ENCODE results near the gene TMF1.

The TMF1 gene

DNA sequence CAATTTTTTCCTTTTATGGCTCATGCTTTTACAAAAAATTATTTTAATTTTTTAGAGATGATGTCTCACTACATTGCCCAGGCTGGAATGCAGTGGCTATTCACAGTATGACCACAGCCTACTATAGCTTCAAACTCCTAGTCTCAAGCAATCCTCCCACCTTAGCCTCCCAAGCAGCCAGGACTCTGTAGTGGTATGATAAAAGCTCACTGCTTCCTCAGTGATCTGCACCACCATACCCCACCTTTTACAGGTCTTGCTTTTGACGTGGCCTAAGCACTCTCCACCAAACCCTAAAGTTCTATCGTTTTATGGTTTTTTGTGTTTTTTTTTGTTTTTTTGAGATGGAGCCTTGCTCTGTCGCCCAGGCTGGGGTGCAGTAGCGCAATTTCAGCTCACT, 14.0 kb upstream of the TMF1 start:
- Histone ChIP-seq H3K27ac (no peak overlapping the region), H3K4me3 (ENCODE audit: low read depth, low read length) (no peak overlapping the region), H3K36me3 (replicated peaks) (peaks cover 15% of the 10 kb centered on the region), H3K27me3 (replicated peaks) (no peaks in the 10 kb centered on the region)
- TF ChIP-seq, protein P1, sequence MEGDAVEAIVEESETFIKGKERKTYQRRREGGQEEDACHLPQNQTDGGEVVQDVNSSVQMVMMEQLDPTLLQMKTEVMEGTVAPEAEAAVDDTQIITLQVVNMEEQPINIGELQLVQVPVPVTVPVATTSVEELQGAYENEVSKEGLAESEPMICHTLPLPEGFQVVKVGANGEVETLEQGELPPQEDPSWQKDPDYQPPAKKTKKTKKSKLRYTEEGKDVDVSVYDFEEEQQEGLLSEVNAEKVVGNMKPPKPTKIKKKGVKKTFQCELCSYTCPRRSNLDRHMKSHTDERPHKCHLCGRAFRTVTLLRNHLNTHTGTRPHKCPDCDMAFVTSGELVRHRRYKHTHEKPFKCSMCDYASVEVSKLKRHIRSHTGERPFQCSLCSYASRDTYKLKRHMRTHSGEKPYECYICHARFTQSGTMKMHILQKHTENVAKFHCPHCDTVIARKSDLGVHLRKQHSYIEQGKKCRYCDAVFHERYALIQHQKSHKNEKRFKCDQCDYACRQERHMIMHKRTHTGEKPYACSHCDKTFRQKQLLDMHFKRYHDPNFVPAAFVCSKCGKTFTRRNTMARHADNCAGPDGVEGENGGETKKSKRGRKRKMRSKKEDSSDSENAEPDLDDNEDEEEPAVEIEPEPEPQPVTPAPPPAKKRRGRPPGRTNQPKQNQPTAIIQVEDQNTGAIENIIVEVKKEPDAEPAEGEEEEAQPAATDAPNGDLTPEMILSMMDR (IDR thresholded peaks at IDR 0.05; ENCODE audit: low read depth, low read length, missing control alignments), result no peak
- no peak for DNase-seq
- in situ Hi-C loops (cut with HindIII; ENCODE audit: low pct_ligation_motif_present, low sequenced_read_pairs), result no loop called here

DNA sequence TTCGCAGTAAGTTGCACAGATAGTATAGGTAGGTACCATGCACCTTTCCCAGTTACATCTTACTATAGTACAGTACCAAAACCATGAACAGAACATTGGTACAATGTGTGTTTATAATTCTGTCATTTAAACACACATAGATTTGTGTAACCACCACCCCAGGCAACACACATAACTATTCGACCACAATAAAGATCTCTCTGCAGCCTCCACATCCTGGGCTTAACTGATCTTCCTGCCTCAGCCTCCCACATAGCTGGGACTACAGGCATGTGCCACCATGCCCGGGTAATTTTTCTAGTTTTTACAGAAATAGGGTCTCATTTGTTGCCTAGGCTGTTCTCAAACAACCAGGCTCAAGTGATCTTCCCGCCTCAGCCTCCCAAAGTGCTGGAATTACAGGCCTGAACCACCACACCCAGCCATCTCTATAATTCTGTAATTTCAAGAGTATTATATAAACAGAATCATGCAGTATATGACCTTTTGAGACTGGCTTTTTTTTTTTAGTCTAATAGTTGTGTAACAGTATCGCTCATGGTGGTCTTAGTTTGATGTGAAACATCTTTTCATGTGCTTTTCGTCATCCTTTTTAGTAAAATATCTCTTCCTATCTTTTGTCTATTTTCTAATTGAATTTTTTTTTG, 13.3 kb upstream of the TMF1 start:
- in situ Hi-C loops (cut with HindIII; ENCODE audit: low pct_ligation_motif_present, low sequenced_read_pairs), result no loop called here
- Histone ChIP-seq H3K36me3 (replicated peaks) (peaks cover 16% of the 10 kb centered on the region), H3K4me3 (ENCODE audit: low read depth, low read length) (no peak overlapping the region), H3K27ac (no peak overlapping the region), H3K27me3 (replicated peaks) (no peaks in the 10 kb centered on the region)
- DNase-seq, result no peak
- TF ChIP-seq, protein P1 (IDR thresholded peaks at IDR 0.05; ENCODE audit: low read depth, low read length, missing control alignments), result no peak

DNA sequence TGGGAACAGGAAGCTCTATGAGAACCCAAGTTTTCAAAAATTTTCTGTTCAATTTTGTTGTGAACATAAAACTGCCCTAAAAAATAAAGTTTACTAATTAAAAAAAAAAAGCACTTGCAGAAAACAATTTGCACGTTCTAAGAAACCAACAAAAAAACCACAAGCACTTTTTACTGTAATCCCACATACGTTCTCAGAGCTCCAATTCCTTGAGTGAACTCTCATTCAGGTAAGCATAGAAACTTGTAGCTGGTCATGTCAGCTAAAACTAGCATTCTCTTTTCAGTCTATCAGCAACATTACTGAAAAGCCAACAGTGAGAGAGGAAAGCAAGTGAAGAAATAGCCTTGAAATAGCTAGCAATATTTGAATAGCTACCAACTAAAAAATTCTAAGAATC, 11.5 kb upstream of the TMF1 start:
- TF ChIP-seq, protein P1 (IDR thresholded peaks at IDR 0.05; ENCODE audit: low read depth, low read length, missing control alignments), result no peak
- in situ Hi-C loops (cut with HindIII; ENCODE audit: low pct_ligation_motif_present, low sequenced_read_pairs), result no loop called here
- no peak overlapping the region for H3K4me3 ChIP-seq (ENCODE audit: low read depth, low read length)
- no peaks in the 10 kb centered on the region for H3K27me3 ChIP-seq (replicated peaks)
- peaks cover 30% of the 10 kb centered on the region for H3K36me3 ChIP-seq (replicated peaks)
- no peak for DNase-seq
- no peak overlapping the region for H3K27ac ChIP-seq

DNA sequence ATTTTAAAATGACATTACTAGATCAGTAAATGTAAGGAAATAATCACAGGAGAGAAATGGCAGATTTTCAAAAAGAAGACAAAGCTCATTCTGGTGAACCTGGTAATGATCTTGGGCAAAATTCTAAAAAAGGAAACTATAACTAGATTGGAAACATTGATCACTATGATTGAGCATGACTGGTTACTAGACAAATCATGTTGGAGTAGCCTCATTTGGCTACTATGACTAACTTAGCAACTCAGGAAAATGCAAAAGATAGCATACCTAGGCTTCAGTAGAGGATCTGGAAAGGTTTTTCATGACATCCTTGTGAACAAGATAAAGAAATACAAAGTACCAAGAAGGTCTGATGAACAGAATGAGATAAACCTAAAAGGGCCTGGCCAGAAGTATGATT, 7.6 kb upstream of the TMF1 start:
- no peaks in the 10 kb centered on the region for H3K27me3 ChIP-seq (replicated peaks)
- H3K4me3 ChIP-seq (ENCODE audit: low read depth, low read length), result no peak overlapping the region
- in situ Hi-C loops (cut with HindIII; ENCODE audit: low pct_ligation_motif_present, low sequenced_read_pairs), result no loop called here
- no peak overlapping the region for H3K27ac ChIP-seq
- H3K36me3 ChIP-seq (replicated peaks), result peaks cover 39% of the 10 kb centered on the region
- no peak for DNase-seq
- TF ChIP-seq, protein P1 (IDR thresholded peaks at IDR 0.05; ENCODE audit: low read depth, low read length, missing control alignments), result no peak

DNA sequence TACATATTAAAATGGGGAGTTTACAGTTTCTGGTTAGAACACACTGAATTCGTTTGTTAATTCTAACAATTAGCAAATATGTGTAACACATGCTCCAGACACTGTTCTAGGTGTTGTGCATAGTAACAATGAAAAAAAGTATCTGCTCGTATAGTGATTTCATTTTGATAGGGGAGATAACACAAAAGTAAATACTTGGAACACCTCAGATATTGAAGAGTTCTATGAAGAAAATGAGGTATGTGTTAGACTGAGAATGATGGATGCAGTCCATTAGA, 6.8 kb upstream of the TMF1 start:
- in situ Hi-C loops (cut with HindIII; ENCODE audit: low pct_ligation_motif_present, low sequenced_read_pairs), result no loop called here
- Histone ChIP-seq H3K27ac (no peak overlapping the region), H3K4me3 (ENCODE audit: low read depth, low read length) (no peak overlapping the region), H3K36me3 (replicated peaks) (peaks cover 39% of the 10 kb centered on the region), H3K27me3 (replicated peaks) (no peaks in the 10 kb centered on the region)
- TF ChIP-seq, protein P1 (IDR thresholded peaks at IDR 0.05; ENCODE audit: low read depth, low read length, missing control alignments), result no peak
- no peak for DNase-seq

All from brain microvascular endothelial cell (primary cell).